Fibroblast of lung (primary cell): ENCODE results near the gene OSBPL6. TPM values are rescaled to one million over a fixed set of nuclear protein-coding genes. Genes with fewer than 3 reads are reported as not detected.
A peak's percentile ranks its signal among the peaks of the same experiment; 100 is the strongest.

Experiments used
- DNase-seq, 2 donors: peaks; one replicate each; pipeline versions ENCODE4 v3.0.0 to v3.0.0-alpha.2; 2010; ENCODE audit warnings: low read depth in 2 of 2
- H2AFZ ChIP-seq: 2 replicates; pipeline ENCODE4 v1.5.1; 2012; ENCODE audit warnings: low read length, control low read depth, inconsistent platforms
- H3K27ac ChIP-seq: 2 replicates; pipeline ENCODE4 v1.5.1; 2011; ENCODE audit warnings: low read length, control low read depth; ENCODE audit not compliant: insufficient read depth
- H3K27me3 ChIP-seq: 2 replicates; pipeline ENCODE4 v1.5.1; 2011; ENCODE audit warnings: mild to moderate bottlenecking, low read length; ENCODE audit not compliant: control insufficient read depth, insufficient read depth
- H3K36me3 ChIP-seq: 2 replicates; pipeline ENCODE4 v1.5.1; 2011; ENCODE audit warnings: low read length; ENCODE audit not compliant: control insufficient read depth, insufficient read depth
- H3K4me1 ChIP-seq: 2 replicates; pipeline ENCODE4 v1.5.1; 2011; ENCODE audit warnings: low read length; ENCODE audit not compliant: control insufficient read depth, insufficient read depth; ENCODE audit errors: extremely low read depth
- H3K4me2 ChIP-seq: 2 replicates; pipeline ENCODE4 v1.5.1; 2011; ENCODE audit warnings: low read length, control low read depth; ENCODE audit not compliant: insufficient read depth; ENCODE audit errors: extremely low read depth
- H3K4me3 ChIP-seq, 4 experiments: fragments of 200-600 bp in 1 of 4; sonication (generic) in 1 of 4; replicated peaks in 1 of 4; 2 replicates each; pipeline ENCODE4 v1.5.1; 2011 to 2016; ENCODE audit warnings: low read length in 4 of 4, low read depth in 3 of 4, mild to moderate bottlenecking in 3 of 4, control low read depth in 2 of 4, inconsistent platforms in 1 of 4, mixed read lengths in 1 of 4; ENCODE audit not compliant: insufficient read depth in 1 of 4; ENCODE audit errors: control extremely low read depth in 1 of 4
- H3K79me2 ChIP-seq: 2 replicates; pipeline ENCODE4 v1.5.1; 2012; ENCODE audit warnings: mild to moderate bottlenecking, low read length, inconsistent platforms; ENCODE audit not compliant: control insufficient read depth, insufficient read depth
- H3K9ac ChIP-seq: 2 replicates; pipeline ENCODE4 v1.5.1; 2011; ENCODE audit warnings: mild to moderate bottlenecking, low read length, control low read depth; ENCODE audit not compliant: insufficient read depth
- H3K9me3 ChIP-seq: 2 replicates; pipeline ENCODE4 v1.5.1; 2012; ENCODE audit warnings: low read depth, low read length; ENCODE audit not compliant: control insufficient read depth, insufficient read depth
- H4K20me1 ChIP-seq: 2 replicates; pipeline ENCODE4 v1.5.1; 2011; ENCODE audit warnings: low read length; ENCODE audit not compliant: control insufficient read depth, insufficient read depth; ENCODE audit errors: extremely low read depth
- EZH2 ChIP-seq: IDR thresholded peaks from 2 replicates; pipeline ENCODE4 v1.5.1; 2012; ENCODE audit warnings: low read length, control low read depth, mild to moderate bottlenecking; ENCODE audit errors: missing control alignments
- polyA plus RNA-seq, 2 donors: library from polyadenylated mRNA; depleted of rRNA in 1 of 2; stranded (reverse) in 1 of 2; unstranded in 1 of 2; fragments of >200 nt; gene quantifications; 2 replicates each; pipeline ENCODE4 v1.2.1, GENCODE V29; 2011 to 2012; ENCODE audit warnings: missing spikeins in 1 of 2
- total RNA-seq: library from RNA; depleted of rRNA; stranded (reverse); fragments of >200 nt; gene quantifications from 2 replicates; pipeline ENCODE4 v1.2.1, GENCODE V29; 2014
- TF ChIP-seq, protein P1 (sequence below), 2 donors: IDR thresholded peaks in 1 of 2; conservative IDR thresholded peaks in 1 of 2; 1 replicate in 1 of 2; 2 replicates in 1 of 2; pipeline ENCODE4 v1.5.1; 2011 to 2012; ENCODE audit warnings: low read length in 2 of 2, control low read depth in 1 of 2, inconsistent platforms in 1 of 2, low read depth in 1 of 2, mild to moderate bottlenecking in 1 of 2

The OSBPL6 gene
- total and polyA plus RNA-seq, 2 donors (not counting 1 experiment from before 2014, with no cell fraction given) = 1.0 to 5.3 TPM

GRCh38 chr2:178441426-178441825, 247.1 kb downstream of the OSBPL6 start:
- Histone ChIP-seq H3K4me1 (no peaks in the 10 kb centered on the region), H4K20me1 (no peaks in the 10 kb centered on the region), H3K4me3 (no peak overlapping the region), H3K9me3 (no peaks in the 10 kb centered on the region), H3K27me3 (no peaks in the 10 kb centered on the region), H2AFZ (no peak overlapping the region), H3K36me3 (peaks cover 8% of the 10 kb centered on the region), H3K79me2 (no peaks in the 10 kb centered on the region), H3K27ac (no peak overlapping the region), H3K4me2 (no peak overlapping the region), H3K9ac (no peak overlapping the region)
- DNase-seq = peak in 1 of 2 donors; percentile 29
- TF ChIP-seq, protein P1, sequence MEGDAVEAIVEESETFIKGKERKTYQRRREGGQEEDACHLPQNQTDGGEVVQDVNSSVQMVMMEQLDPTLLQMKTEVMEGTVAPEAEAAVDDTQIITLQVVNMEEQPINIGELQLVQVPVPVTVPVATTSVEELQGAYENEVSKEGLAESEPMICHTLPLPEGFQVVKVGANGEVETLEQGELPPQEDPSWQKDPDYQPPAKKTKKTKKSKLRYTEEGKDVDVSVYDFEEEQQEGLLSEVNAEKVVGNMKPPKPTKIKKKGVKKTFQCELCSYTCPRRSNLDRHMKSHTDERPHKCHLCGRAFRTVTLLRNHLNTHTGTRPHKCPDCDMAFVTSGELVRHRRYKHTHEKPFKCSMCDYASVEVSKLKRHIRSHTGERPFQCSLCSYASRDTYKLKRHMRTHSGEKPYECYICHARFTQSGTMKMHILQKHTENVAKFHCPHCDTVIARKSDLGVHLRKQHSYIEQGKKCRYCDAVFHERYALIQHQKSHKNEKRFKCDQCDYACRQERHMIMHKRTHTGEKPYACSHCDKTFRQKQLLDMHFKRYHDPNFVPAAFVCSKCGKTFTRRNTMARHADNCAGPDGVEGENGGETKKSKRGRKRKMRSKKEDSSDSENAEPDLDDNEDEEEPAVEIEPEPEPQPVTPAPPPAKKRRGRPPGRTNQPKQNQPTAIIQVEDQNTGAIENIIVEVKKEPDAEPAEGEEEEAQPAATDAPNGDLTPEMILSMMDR (conservative IDR thresholded peaks at IDR 0.05 in 1 of 2, IDR thresholded peaks at IDR 0.05 in 1 of 2; ENCODE audit: low read depth in 1 of 2, low read length in 2 of 2) = no peak
- TF ChIP-seq EZH2 = no peak

- TF ChIP-seq EZH2 = no peak
- TF ChIP-seq, protein P1 (conservative IDR thresholded peaks at IDR 0.05 in 1 of 2, IDR thresholded peaks at IDR 0.05 in 1 of 2; ENCODE audit: low read depth in 1 of 2, low read length in 2 of 2) = no peak
- DNase-seq = no peak
- no peaks in the 10 kb centered on the region for H4K20me1 ChIP-seq
- no peaks in the 10 kb centered on the region for H3K27me3 ChIP-seq
- H3K36me3 ChIP-seq = peaks cover 5% of the 10 kb centered on the region
- H2AFZ ChIP-seq = no peak overlapping the region
- H3K9ac ChIP-seq = no peak overlapping the region
- peaks cover 17% of the 10 kb centered on the region for H3K79me2 ChIP-seq
- H3K9me3 ChIP-seq = no peaks in the 10 kb centered on the region
- H3K27ac ChIP-seq = no peak overlapping the region
- peak overlapping the region; percentile 3 for H3K4me2 ChIP-seq
- H3K4me1 ChIP-seq = no peaks in the 10 kb centered on the region
- peak overlapping the region in 2 of 4 experiments; percentile 85 for H3K4me3 ChIP-seq
Observed at GRCh38 chr2:178448968-178449661, 254.8 kb downstream of the OSBPL6 start.

GRCh38 chr2:178449700-178450523, 255.6 kb downstream of the OSBPL6 start:
- H3K4me3 ChIP-seq = peak overlapping the region; percentile 64 to 85 (median 84)
- peak overlapping the region; percentile 97 for H3K27ac ChIP-seq
- no peaks in the 10 kb centered on the region for H3K9me3 ChIP-seq
- H3K27me3 ChIP-seq = no peaks in the 10 kb centered on the region
- peaks cover 17% of the 10 kb centered on the region for H3K79me2 ChIP-seq
- H3K4me1 ChIP-seq = no peaks in the 10 kb centered on the region
- peaks cover 5% of the 10 kb centered on the region for H3K36me3 ChIP-seq
- H4K20me1 ChIP-seq = no peaks in the 10 kb centered on the region
- peak in 1 of 2 donors; percentile 15 for DNase-seq
- peak overlapping the region; percentile 7 for H2AFZ ChIP-seq
- peak overlapping the region; percentile 93 for H3K4me2 ChIP-seq
- TF ChIP-seq EZH2 = no peak
- TF ChIP-seq, protein P1 (conservative IDR thresholded peaks at IDR 0.05 in 1 of 2, IDR thresholded peaks at IDR 0.05 in 1 of 2; ENCODE audit: low read depth in 1 of 2, low read length in 2 of 2) = no peak
- H3K9ac ChIP-seq = peak overlapping the region; percentile 96
